GM03348 (cell line): ENCODE data around the gene HMGN4.

Experiments
- DNase-seq: peaks from one replicate; pipeline ENCODE4 v3.0.0; 2012; ENCODE audit warnings: low spot score

HMGN4 gene

GRCh38 chr6:26552205-26552604, 14.0 kb downstream of the HMGN4 start:
- DNase-seq, result no peak

DNA sequence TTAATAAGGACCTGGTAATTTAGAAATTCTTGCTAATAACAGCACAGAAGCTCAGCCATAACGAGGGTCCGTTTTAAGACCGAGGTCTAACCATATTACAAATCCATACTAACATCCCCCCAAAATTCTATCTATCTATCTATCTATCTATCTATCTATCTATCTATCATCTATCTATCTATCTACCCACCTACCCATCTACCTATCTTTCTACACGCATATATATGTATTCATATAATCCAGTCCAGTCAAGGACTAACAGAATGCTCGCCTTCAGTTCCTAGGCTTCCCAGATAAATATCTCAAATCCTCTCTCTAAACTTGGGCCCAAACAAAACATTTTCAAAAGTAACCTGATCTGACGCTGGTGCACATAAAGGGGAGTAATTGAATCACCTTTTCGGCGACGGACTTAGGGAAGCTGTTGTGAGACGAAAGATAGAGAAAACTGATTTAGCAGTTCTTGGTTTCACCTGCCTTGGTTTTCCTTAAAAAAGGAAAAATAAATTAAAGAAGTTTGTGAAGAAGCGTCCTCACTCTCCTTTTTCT, 14.5 kb downstream of the HMGN4 start:
- no peak for DNase-seq

DNA sequence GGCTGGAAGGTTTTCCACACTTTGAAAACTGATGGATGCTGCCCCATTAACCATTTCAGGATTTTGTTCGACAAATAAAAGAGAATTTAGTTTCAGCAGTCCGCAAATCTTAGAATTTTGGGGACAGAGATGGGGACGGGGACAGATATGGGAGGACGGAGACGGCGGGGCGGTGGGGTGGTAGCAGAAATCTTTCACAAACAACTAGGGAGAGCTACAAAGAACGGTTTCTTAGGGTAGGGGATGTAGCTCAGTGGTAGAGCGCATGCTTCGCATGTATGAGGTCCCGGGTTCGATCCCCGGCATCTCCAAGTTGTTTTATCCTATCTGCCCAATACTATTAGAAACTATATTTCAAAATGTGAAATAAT, 15.1 kb downstream of the HMGN4 start:
- peak; percentile 58 for DNase-seq

DNA sequence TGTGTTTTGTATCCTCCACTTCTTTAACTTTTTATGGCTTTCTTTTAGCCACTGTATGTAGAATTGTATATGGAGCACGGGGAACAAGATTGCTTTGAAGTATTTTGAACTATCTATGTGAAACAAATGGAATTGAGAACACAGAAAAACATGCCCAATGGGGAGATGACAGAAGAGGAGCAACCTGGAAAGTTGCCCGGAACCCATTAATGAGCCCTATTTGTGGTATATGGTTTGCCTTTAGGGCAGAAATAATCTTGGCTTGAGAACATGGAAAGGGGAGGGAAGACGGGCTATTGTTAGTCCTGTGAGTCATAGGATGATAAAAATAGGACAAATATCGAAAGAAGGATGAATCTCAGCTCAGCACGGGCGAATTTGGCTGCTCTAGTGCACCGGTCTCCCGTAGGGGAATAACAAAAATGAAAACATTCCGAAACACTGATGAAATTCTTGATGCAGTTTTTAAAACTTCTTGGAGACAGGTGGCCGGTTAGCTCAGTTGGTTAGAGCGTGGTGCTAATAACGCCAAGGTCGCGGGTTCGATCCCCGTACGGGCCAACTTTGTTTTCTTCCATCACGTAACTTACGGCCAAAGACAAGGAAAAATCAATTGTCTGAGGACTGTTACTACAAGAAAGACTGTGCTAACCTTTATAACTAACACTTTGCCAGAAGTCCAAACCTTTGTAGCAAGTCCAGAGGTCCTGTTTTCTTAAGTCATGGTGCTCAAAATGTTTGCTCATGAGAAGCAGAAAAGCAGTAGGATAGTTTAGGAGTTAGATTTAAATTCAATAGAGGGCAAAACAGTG, 15.7 kb downstream of the HMGN4 start:
- peak; percentile 71 for DNase-seq

GRCh38 chr6:26554447-26554696, 16.2 kb downstream of the HMGN4 start:
- DNase-seq, result no peak

GRCh38 chr6:26554697-26555504, 16.7 kb downstream of the HMGN4 start:
- no peak for DNase-seq

DNA sequence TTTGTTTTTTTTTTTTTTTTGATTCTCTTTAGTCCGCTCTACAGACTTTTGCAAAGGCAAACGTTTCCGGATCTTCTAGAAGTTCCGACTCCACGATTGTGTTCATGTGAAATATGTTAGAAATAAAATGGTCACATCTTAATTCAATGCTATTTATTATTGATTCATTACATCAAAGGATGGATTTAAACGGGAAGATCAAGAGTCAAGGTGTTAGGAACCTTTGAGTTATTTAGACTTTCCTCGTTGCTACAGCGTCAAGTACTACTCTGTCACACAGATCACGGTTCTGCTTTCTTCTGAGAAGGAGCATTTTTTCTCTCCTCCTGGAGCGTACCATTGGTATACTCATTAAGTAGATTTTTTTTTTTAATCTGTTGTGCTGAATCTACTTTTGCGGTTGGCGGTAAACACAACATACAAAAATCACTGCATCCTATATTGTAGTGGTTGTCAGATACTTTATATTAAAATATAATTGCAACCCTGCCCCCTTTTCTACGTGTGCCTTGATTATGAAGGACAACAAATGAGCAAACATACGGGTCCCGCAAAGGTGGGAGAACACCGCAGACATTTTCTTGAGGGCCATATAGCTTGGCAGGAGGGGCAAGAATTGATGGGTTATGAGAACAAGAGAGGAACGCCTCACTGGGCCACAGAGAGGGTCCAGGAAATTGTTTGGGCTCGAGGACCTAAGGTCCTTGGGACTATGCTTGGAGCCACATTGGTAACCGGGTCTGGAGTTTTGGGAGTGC, 17.5 kb downstream of the HMGN4 start:
- DNase-seq, result no peak

- peak; percentile 69 for DNase-seq
Measured at GRCh38 chr6:26556263-26557070, 18.3 kb downstream of the HMGN4 start.

DNA sequence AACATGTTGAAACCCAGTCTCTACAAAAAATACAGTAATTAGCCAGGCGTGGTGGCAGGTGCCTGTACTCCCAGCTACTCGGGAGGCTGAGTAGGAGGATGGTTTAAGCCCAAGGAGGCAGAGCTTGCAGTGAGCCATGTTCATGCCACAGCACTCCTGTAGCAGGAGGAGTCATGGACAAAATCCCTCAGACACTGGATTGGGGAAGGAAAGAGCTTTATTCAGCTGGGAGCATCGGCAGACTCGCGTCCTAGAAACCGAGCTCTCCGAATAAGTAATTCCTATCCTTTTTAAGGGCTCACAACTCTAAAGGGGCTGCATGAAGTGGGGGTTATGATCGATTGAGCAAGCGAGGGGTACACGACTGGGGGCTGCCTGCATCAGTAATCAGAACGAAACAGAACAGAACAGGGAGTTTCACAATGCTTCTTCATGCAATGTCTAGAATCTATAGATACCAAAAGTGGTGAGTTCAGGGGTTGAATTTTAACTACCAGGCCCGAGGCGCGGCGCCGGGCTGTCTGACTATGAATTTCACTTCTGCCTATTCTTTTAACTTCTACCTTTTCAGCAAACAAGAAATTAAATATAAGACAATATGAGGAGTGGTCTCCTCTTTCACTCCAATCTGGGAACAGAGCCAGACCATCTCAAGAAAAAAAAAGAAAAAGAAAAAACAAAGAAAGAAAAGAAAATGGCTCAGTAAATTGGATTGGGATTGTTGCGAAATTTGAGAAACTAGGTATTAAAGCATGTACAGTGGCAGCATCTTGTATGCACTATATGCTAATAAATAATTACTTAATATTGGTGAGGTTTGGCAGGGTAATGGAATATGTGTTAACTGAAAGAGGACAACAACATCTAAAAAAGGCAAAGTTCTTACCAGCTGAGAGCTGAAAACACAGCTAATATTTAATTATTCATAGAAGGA, 23.6 kb downstream of the HMGN4 start:
- DNase-seq, result no peak

- DNase-seq, result no peak
Measured at GRCh38 chr6:26563488-26563887, 25.3 kb downstream of the HMGN4 start.

GRCh38 chr6:26568601-26569432, 30.7 kb downstream of the HMGN4 start:
- DNase-seq, result peak; percentile 82

- DNase-seq, result no peak
Measured at GRCh38 chr6:26569433-26569764, 31.2 kb downstream of the HMGN4 start.

DNA sequence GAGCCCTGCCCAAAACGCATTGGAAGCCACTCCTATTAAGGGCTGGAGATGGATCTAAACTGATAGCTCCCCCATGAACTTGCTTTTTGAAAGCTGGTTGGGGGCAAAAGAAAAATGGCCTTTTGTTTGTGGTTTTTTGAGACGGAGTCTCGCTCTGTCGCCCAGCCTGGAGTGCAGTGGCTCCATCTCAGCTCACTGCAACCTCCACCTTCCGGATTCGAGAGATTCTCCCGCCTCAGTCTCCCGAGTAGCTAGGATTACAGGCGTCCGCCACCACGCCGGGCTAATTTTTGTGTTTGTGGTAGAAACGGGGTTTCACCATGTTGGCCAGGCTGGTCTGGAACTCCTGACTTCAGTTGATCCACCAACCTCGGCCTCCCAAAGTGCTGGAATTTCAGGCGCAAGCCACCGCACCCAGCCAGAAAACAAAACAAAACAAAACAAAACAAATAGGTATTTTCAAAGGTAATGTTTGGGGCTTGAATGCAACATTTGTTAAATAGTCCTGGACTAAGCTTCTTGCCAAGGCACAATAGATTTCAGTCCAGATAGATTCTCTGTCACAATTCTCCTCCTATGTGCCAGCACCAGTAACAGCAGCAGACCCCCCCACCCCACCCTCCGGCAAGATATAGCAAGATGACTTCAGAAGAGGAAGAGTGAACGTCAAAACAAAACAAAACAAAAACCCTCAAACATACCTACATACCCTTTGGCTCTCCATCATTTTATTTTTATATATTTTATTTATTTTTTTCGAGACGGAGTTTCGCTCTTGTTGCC, 32.1 kb downstream of the HMGN4 start:
- no peak for DNase-seq

GRCh38 chr6:26571592-26572296, 33.6 kb downstream of the HMGN4 start:
- DNase-seq, result peak; percentile 63

DNA sequence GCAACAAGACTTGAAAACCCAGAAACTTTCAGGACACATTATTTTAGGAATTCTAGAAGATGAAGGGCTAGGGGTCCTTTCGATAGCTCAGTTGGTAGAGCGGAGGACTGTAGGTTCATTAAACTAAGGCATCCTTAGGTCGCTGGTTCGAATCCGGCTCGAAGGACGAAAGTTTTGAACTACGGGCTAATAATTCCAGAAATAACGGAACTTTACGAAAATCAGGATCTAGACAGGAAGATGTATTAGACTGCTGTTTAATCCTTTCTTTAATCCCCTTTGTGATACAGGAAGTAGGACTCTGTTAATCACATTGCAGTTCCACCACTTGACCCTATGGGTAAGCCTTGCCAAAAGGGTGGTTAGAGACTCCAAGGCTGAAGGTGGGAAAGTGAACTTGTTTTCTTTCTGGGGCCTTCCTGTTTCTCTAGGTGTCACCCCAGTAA, 37.4 kb downstream of the HMGN4 start:
- DNase-seq, result no peak

- DNase-seq, result no peak
Measured at GRCh38 chr6:26576407-26576843, 38.3 kb downstream of the HMGN4 start.

DNA sequence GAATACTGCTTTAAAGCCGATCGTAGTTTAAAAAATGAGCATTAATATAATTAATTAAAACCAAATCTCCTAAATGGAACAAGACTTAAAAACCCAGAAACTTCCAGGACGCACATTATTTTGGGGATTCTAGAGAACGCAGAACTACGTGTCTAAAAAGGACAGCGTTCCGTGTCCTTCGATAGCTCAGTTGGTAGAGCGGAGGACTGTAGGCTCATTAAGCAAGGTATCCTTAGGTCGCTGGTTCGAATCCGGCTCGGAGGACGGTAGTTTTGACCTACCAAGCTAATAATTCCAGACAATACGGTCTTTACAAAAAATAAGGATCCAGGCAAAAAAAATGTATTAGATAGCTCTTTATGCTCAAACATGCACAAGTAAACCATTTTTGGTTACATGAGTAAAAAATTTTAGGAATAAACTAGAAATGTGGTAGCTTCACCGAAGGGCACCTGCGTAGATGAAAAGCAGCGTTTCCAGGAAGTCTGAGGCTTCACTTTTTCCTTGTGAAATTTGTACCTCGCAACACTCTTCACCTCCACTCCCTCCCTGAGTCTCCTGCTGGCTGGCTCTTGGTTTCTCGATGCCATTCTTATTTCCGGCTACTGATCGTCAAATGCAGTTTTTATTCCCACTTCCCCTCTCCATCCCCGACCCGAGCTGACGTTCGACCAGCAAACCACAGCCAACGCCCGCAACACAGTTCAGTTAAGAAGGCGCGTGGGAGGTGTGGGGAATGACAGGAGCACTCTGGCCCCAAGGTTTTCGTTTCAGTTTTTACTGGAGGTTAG, 39.0 kb downstream of the HMGN4 start:
- peak; percentile 49 for DNase-seq

DNA sequence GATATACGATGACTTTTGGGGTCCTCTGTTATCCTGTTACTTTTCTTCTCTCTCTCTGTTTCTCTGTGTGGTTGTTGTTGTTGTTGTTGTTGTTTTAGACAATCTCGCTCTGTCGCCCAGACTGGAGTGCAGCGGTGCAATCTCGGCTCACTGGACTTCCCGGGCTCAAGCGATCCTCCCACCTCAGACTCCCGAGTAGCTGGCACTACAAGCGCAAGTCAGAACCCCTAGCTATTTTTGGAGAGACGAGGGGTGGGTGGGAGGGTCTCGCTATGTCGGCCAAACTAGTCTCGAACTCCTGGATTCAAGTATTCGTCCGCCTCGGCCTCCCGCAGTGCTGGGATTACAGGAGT, 39.5 kb downstream of the HMGN4 start:
- no peak for DNase-seq
